Mesendoderm (in vitro differentiated cells): ENCODE data around the gene CHCHD6.

Source experiments
- DNase-seq: peaks from one replicate; pipeline ENCODE4 v3.0.0; 2013
- H2AK5ac ChIP-seq: 2 replicates; pipeline ENCODE4 v1.6.1; 2013; ENCODE audit warnings: low read length, inconsistent platforms
- H2BK120ac ChIP-seq: 2 replicates; pipeline ENCODE4 v1.6.1; 2013; ENCODE audit warnings: low read depth, mild to moderate bottlenecking, low read length, moderate library complexity, mixed read lengths
- H2BK15ac ChIP-seq: replicated peaks from 2 replicates; pipeline ENCODE4 v1.6.1; 2013; ENCODE audit warnings: low read depth, mild to moderate bottlenecking, moderate library complexity
- H2BK5ac ChIP-seq: 2 replicates; pipeline ENCODE4 v1.6.1; 2013; ENCODE audit warnings: low read length, inconsistent platforms
- H3K18ac ChIP-seq: 2 replicates; pipeline ENCODE4 v1.6.1; 2013; ENCODE audit warnings: mild to moderate bottlenecking, low read length, mixed read lengths
- H3K23ac ChIP-seq: one replicate; pipeline ENCODE4 v1.6.1; 2013; ENCODE audit warnings: low read length
- H3K27ac ChIP-seq: 2 replicates; pipeline ENCODE4 v1.5.1; 2013; ENCODE audit warnings: low read depth, mild to moderate bottlenecking, inconsistent platforms, low read length, moderate library complexity
- H3K27me3 ChIP-seq: 2 replicates; pipeline ENCODE4 v1.6.1; 2013; ENCODE audit warnings: low read length, control low read depth, mild to moderate bottlenecking, inconsistent platforms; ENCODE audit not compliant: insufficient read depth, poor library complexity
- H3K36me3 ChIP-seq: 2 replicates; pipeline ENCODE4 v1.6.1; 2013; ENCODE audit warnings: low read length, inconsistent platforms; ENCODE audit not compliant: control insufficient read depth, insufficient read depth
- H3K4ac ChIP-seq: one replicate; pipeline ENCODE4 v1.6.1; 2013; ENCODE audit warnings: low read depth, mild to moderate bottlenecking, low read length, moderate library complexity
- H3K4me1 ChIP-seq: 2 replicates; pipeline ENCODE4 v1.6.1; 2013; ENCODE audit warnings: low read depth, low read length, inconsistent platforms; ENCODE audit not compliant: control insufficient read depth
- H3K4me2 ChIP-seq: 2 replicates; pipeline ENCODE4 v1.6.1; 2013; ENCODE audit warnings: low read length
- H3K4me3 ChIP-seq: 2 replicates; pipeline ENCODE4 v1.5.1; 2013; ENCODE audit warnings: mild to moderate bottlenecking, low read length
- H3K56ac ChIP-seq: one replicate; pipeline ENCODE4 v1.6.1; 2013; ENCODE audit warnings: low read length
- H3K79me1 ChIP-seq: 2 replicates; pipeline ENCODE4 v1.6.1; 2013; ENCODE audit warnings: low read length, inconsistent platforms
- H3K79me2 ChIP-seq: 2 replicates; pipeline ENCODE4 v1.6.1; 2013; ENCODE audit warnings: mild to moderate bottlenecking, low read length; ENCODE audit not compliant: control insufficient read depth, insufficient read depth
- H3K9ac ChIP-seq: 2 replicates; pipeline ENCODE4 v1.6.1; 2013; ENCODE audit warnings: low read length, inconsistent platforms
- H4K5ac ChIP-seq: one replicate; pipeline ENCODE4 v1.6.1; 2013; ENCODE audit warnings: low read length
- H4K8ac ChIP-seq: one replicate; pipeline ENCODE4 v1.6.1; 2013; ENCODE audit warnings: low read depth, mild to moderate bottlenecking, control low read depth, low read length, moderate library complexity
- WGBS: extraction: QIAGEN DNeasy Blood & Tissue Kit; methylation state at CpG from one replicate; pipeline ENCODE4 v1.1.7; 2013; ENCODE audit warnings: low lambda C conversion rate, missing lambda C conversion rate; ENCODE audit not compliant: insufficient coverage; ENCODE audit errors: extremely low coverage; 5-methylcytosine and 5-hydroxymethylcytosine counted together

CHCHD6 gene

DNA sequence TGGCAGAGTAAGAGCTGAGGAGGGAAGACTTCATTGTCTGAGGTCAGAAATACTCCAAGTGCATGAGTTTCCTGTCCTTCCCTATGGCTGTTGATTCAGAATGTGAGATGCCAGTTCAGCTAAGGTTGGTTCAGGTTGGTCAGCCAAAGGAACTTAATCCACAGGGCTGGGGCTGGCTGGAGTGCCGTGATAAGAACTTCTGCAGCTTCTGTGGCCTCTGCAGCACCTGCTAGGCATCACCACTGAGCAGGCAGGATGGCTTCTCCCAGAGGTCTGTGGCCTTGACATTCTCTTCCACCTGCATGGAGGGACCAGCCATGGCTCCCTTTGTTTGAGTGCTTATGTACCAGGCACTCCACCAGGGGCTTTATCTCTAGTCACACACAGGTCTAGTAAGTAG, 169.4 kb downstream of the CHCHD6 start:
- Histone ChIP-seq H3K9ac (no peak overlapping the region), H2BK5ac (no peak overlapping the region), H3K56ac (no peak overlapping the region), H4K5ac (no peak overlapping the region), H4K8ac (no peak overlapping the region), H2BK120ac (no peak overlapping the region), H3K36me3 (no peaks in the 10 kb centered on the region), H3K27me3 (no peaks in the 10 kb centered on the region), H3K4me1 (no peaks in the 10 kb centered on the region), H3K4me2 (no peak overlapping the region), H3K79me2 (no peaks in the 10 kb centered on the region), H3K18ac (no peak overlapping the region), H3K27ac (no peak overlapping the region), H3K4me3 (no peak overlapping the region), H2BK15ac (no peak overlapping the region), H2AK5ac (no peak overlapping the region), H3K79me1 (no peaks in the 10 kb centered on the region), H3K23ac (no peak overlapping the region), H3K4ac (no peak overlapping the region)
- no CpG with 5 or more reads among the region's 1 CpG for WGBS
- DNase-seq: no peak

DNA sequence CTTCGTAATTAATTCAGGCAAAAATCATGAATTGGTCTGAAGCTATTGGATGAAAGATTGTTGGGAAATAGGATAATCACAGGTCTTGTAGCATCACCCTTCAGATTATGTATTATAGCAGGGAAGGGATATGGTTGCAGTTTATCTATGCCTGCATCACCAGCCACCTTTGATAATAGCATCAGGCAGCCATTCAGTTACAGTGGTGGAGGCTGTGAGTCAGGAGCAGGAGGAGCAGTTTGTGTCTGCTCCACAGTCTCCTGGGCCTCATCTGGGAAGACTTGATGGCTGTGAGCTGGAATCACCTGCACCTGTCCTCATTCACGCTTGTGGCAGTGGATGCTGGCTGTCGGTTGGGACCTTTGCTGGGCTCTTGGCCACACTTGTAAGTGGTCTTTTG, 174.6 kb downstream of the CHCHD6 start:
- Histone ChIP-seq H3K79me1 (no peaks in the 10 kb centered on the region), H3K79me2 (no peaks in the 10 kb centered on the region), H3K4me2 (no peak overlapping the region), H3K23ac (no peak overlapping the region), H3K4me3 (no peak overlapping the region), H3K4ac (no peak overlapping the region), H3K36me3 (no peaks in the 10 kb centered on the region), H4K8ac (no peak overlapping the region), H3K27me3 (no peaks in the 10 kb centered on the region), H2AK5ac (no peak overlapping the region), H3K27ac (no peak overlapping the region), H3K4me1 (peaks cover 3% of the 10 kb centered on the region), H3K56ac (no peak overlapping the region), H2BK15ac (no peak overlapping the region), H3K9ac (no peak overlapping the region), H2BK5ac (no peak overlapping the region), H3K18ac (no peak overlapping the region), H4K5ac (no peak overlapping the region), H2BK120ac (no peak overlapping the region)
- WGBS: no CpG with 5 or more reads among the region's 3 CpGs
- DNase-seq: no peak

DNA sequence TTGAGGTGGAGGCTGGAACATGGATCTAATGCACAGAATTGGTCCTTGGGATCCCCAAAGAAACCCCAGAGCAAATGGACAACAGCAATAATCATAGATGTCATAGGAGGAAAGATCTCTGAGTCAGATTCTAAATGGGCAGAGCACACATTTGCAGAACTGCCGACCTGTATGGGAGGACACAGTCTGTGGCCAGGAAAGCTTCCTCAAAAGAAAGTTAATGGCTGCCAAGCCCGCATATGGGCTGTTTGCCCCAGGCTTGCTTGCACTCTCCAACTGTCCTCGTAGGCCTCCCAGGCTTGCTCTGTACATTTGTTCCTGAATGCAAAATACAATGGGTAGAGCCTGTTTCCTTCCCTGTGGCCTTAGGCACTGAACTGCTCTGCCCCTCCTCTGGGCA, 176.9 kb downstream of the CHCHD6 start:
- Histone ChIP-seq H3K4me2 (no peak overlapping the region), H3K56ac (peak overlapping the region; percentile 25), H3K27me3 (no peaks in the 10 kb centered on the region), H2BK120ac (no peak overlapping the region), H3K4ac (no peak overlapping the region), H2BK5ac (no peak overlapping the region), H3K36me3 (no peaks in the 10 kb centered on the region), H3K27ac (no peak overlapping the region), H3K23ac (no peak overlapping the region), H3K9ac (no peak overlapping the region), H4K5ac (no peak overlapping the region), H3K18ac (no peak overlapping the region), H3K79me1 (no peaks in the 10 kb centered on the region), H2BK15ac (no peak overlapping the region), H2AK5ac (no peak overlapping the region), H3K4me1 (peaks cover 3% of the 10 kb centered on the region), H3K4me3 (no peak overlapping the region), H3K79me2 (no peaks in the 10 kb centered on the region), H4K8ac (no peak overlapping the region)
- no peak for DNase-seq
- no CpG with 5 or more reads among the region's 3 CpGs for WGBS

DNA sequence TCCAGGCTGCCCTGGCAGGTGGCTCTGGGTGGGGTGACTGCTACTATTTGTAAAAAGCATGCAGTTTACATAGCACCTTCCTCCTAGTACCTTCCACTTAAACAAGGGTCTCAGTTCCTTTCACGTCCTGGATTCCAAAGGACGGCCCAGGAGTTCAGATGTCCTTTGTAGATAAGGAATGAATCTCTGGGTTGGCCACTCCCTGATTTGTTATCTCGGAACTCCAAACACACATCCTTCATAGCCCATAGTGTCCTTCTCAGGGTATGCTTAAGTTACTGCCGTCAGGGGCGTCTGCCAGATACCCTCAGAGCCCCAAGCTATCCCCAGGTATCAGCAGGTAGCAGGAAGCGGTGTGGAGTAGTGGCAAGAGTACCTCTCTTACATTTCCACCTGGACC, 177.8 kb downstream of the CHCHD6 start:
- H3K4ac ChIP-seq: no peak overlapping the region
- WGBS: no CpG with 5 or more reads among the region's 6 CpGs
- no peak overlapping the region for H2AK5ac ChIP-seq
- no peak overlapping the region for H3K4me2 ChIP-seq
- H3K9ac ChIP-seq: no peak overlapping the region
- no peak overlapping the region for H3K27ac ChIP-seq
- H3K18ac ChIP-seq: no peak overlapping the region
- H2BK120ac ChIP-seq: no peak overlapping the region
- no peak overlapping the region for H4K8ac ChIP-seq
- H3K23ac ChIP-seq: no peak overlapping the region
- no peak overlapping the region for H2BK5ac ChIP-seq
- DNase-seq: no peak
- H3K27me3 ChIP-seq: no peaks in the 10 kb centered on the region
- H3K36me3 ChIP-seq: no peaks in the 10 kb centered on the region
- H4K5ac ChIP-seq: no peak overlapping the region
- no peak overlapping the region for H3K56ac ChIP-seq
- H3K4me3 ChIP-seq: no peak overlapping the region
- peaks cover 8% of the 10 kb centered on the region for H3K4me1 ChIP-seq
- H2BK15ac ChIP-seq: no peak overlapping the region
- H3K79me2 ChIP-seq: no peaks in the 10 kb centered on the region
- no peaks in the 10 kb centered on the region for H3K79me1 ChIP-seq

- Histone ChIP-seq H3K4me2 (no peak overlapping the region), H3K23ac (no peak overlapping the region), H2BK5ac (no peak overlapping the region), H3K36me3 (no peaks in the 10 kb centered on the region), H3K56ac (no peak overlapping the region), H2BK15ac (no peak overlapping the region), H4K5ac (no peak overlapping the region), H3K4me3 (no peak overlapping the region), H3K27ac (no peak overlapping the region), H2BK120ac (no peak overlapping the region), H3K4ac (no peak overlapping the region), H4K8ac (no peak overlapping the region), H3K4me1 (peaks cover 16% of the 10 kb centered on the region), H2AK5ac (no peak overlapping the region), H3K18ac (no peak overlapping the region), H3K27me3 (no peaks in the 10 kb centered on the region), H3K9ac (no peak overlapping the region), H3K79me2 (no peaks in the 10 kb centered on the region), H3K79me1 (no peaks in the 10 kb centered on the region)
- WGBS: no CpG with 5 or more reads among the region's 7 CpGs
- DNase-seq: no peak
Observed at GRCh38 chr3:126883241-126883640, 179.2 kb downstream of the CHCHD6 start.

GRCh38 chr3:126885425-126885824, 181.4 kb downstream of the CHCHD6 start:
- Histone ChIP-seq H2AK5ac (no peak overlapping the region), H3K9ac (no peak overlapping the region), H3K79me2 (no peaks in the 10 kb centered on the region), H4K5ac (no peak overlapping the region), H3K79me1 (no peaks in the 10 kb centered on the region), H3K56ac (no peak overlapping the region), H3K4me2 (no peak overlapping the region), H3K23ac (no peak overlapping the region), H2BK15ac (no peak overlapping the region), H3K27ac (no peak overlapping the region), H3K4me1 (peaks cover 21% of the 10 kb centered on the region), H3K4ac (no peak overlapping the region), H3K27me3 (no peaks in the 10 kb centered on the region), H2BK5ac (no peak overlapping the region), H3K36me3 (no peaks in the 10 kb centered on the region), H3K18ac (no peak overlapping the region), H4K8ac (no peak overlapping the region), H3K4me3 (no peak overlapping the region), H2BK120ac (no peak overlapping the region)
- no CpG with 5 or more reads among the region's 1 CpG for WGBS
- DNase-seq: no peak
